Ureter (tissue), 1 donor: Measurements from ENCODE around the gene COL6A5. TPM values are rescaled to one million over a fixed set of nuclear protein-coding genes. Genes with fewer than 3 reads are reported as not detected.
"Not testable (repeated sequence)": the region's sequence is repeated elsewhere in the genome, so short reads cannot be mapped to it uniquely, and the experiment has no call there.

Experiments used
- DNase-seq: peaks from one replicate; pipeline ENCODE4 v3.0.0-alpha.2; 2020; ENCODE audit warnings: low spot score
- total RNA-seq: library from RNA; stranded (reverse); gene quantifications from one replicate; pipeline ENCODE4 v1.2.4, GENCODE V29; 2023
- donor health status: DM: yes; HTN: yes; CAD: no.

The COL6A5 gene
- total RNA-seq, 1 donor from 2014 or later: not detected

GRCh38 chr3:130448155-130448554, 102.7 kb downstream of the COL6A5 start:
- DNase-seq: not testable (repeated sequence)

GRCh38 chr3:130456540-130456939, 111.1 kb downstream of the COL6A5 start:
- DNase-seq: no peak

- no peak for DNase-seq
Measured at GRCh38 chr3:130457671-130458070, 112.2 kb downstream of the COL6A5 start.

- DNase-seq: no peak
Measured at GRCh38 chr3:130459944-130460343, 114.5 kb downstream of the COL6A5 start.

GRCh38 chr3:130462089-130462488, 116.6 kb downstream of the COL6A5 start:
- DNase-seq: no peak

- no peak for DNase-seq
Measured at GRCh38 chr3:130463221-130463620, 117.7 kb downstream of the COL6A5 start.

- DNase-seq: no peak
Measured at GRCh38 chr3:130465521-130465920, 120.0 kb downstream of the COL6A5 start.

GRCh38 chr3:130468311-130468710, 122.8 kb downstream of the COL6A5 start:
- DNase-seq: no peak

- DNase-seq: no peak
Measured at GRCh38 chr3:130470126-130470525, 124.7 kb downstream of the COL6A5 start.

GRCh38 chr3:130473416-130473815, 127.9 kb downstream of the COL6A5 start:
- DNase-seq: no peak

- DNase-seq: no peak
Measured at GRCh38 chr3:130480736-130481135, 135.3 kb downstream of the COL6A5 start.

GRCh38 chr3:130488288-130488687, 142.8 kb downstream of the COL6A5 start:
- DNase-seq: no peak

- DNase-seq: no peak
Measured at GRCh38 chr3:130488769-130489450, 143.4 kb downstream of the COL6A5 start.

- DNase-seq: no peak
Measured at GRCh38 chr3:130490241-130490640, 144.8 kb downstream of the COL6A5 start.

- no peak for DNase-seq
Measured at GRCh38 chr3:130491431-130491830, 146.0 kb downstream of the COL6A5 start.

GRCh38 chr3:130504701-130505100, 159.2 kb downstream of the COL6A5 start:
- DNase-seq: no peak

- DNase-seq: no peak
Measured at GRCh38 chr3:130506031-130506430, 160.6 kb downstream of the COL6A5 start.

GRCh38 chr3:130507746-130508145, 162.3 kb downstream of the COL6A5 start:
- DNase-seq: no peak

GRCh38 chr3:130509008-130509407, 163.5 kb downstream of the COL6A5 start:
- DNase-seq: no peak

- no peak for DNase-seq
Measured at GRCh38 chr3:130514681-130515080, 169.2 kb downstream of the COL6A5 start.

- DNase-seq: no peak
Measured at GRCh38 chr3:130515755-130516154, 170.3 kb downstream of the COL6A5 start.

GRCh38 chr3:130516645-130517512, 171.4 kb downstream of the COL6A5 start, which contains the start of gene COL6A6:
Gene COL6A6, plus strand, starts transcription at chr3:130517177. Its CDS starts 43,188 bp downstream, at chr3:130560365.
- no peak for DNase-seq

GRCh38 chr3:130517602-130518001, 172.1 kb downstream of the COL6A5 start:
- DNase-seq: no peak
